Measurements from ENCODE around the gene STX8.

STX8 gene

GRCh38 chr17:9443811-9444210, 131.8 kb downstream of the STX8 start:
- no peak for DNase-seq (ENCODE audit: low read depth)

DNA sequence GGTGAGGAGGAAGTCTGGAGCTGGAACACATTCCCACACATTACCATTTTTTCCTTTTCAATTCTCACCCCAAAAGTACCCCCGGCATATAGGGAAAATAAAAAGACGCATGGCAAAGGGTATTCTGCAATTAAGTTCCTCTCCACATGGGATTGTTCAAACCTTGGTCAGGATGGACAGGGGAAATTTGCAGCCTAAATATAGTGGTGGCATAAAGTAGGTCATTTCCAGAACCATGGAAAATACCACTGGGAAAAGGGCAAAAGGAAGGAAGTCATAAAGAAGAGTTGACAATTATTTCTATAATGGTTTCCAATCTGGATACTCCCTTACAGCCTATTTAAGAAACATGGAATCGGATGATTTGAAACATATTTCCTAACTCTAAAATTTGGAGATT, 135.8 kb downstream of the STX8 start:
- DNase-seq (ENCODE audit: low read depth): no peak

DNA sequence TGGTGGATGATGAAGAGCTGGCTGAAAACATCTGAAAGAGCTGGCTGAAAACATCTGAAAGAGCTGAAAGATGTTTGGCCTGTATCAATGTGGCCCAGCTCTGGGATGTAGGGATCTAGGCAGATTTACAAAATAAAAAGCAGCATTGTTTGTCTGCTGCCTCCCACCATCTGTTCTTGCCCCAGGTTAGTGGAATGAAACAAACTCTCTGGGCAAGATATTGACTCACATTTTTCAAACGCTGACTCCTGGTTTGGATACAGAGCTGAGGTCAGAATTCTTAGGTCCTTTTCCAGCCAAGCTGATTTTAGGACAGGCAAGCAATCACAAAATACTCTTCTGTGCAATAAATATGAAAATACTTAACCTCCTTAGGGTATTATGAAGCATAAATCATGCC, 139.0 kb downstream of the STX8 start:
- no peak for DNase-seq (ENCODE audit: low read depth)

- DNase-seq (ENCODE audit: low read depth): no peak
These were observed 140.5 kb downstream of the STX8 start for GRCh38 chr17:9435165-9435564.

GRCh38 chr17:9434642-9435057, 141.0 kb downstream of the STX8 start:
- no peak for DNase-seq (ENCODE audit: low read depth)

DNA sequence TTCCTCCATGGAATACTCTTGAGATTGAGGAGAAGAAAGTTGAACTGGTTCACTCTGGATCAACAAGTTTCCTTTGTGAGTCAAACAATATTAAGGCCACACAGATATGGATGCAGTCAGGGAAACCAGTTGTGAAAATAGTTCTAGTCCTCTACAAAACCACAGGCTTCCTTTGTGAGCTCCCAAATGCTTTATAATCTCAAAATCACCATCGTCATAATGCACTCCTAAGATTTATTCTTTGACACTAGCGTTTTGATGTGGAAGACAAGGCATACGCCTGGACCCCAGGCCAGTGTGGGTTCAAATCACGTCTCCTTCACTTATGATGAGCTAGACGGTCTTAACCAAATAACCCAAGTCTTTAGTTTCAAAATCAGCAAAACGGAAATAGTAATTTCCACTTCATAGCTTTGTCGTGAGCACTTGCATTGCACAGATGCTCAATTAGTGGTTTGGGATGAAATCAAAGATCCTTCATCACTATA, 142.6 kb downstream of the STX8 start:
- no peak for DNase-seq (ENCODE audit: low read depth)

- no peak for DNase-seq (ENCODE audit: low read depth)
These were observed 143.3 kb downstream of the STX8 start for GRCh38 chr17:9432134-9432885.

GRCh38 chr17:9431620-9432019, 144.0 kb downstream of the STX8 start:
- DNase-seq (ENCODE audit: low read depth): no peak

DNA sequence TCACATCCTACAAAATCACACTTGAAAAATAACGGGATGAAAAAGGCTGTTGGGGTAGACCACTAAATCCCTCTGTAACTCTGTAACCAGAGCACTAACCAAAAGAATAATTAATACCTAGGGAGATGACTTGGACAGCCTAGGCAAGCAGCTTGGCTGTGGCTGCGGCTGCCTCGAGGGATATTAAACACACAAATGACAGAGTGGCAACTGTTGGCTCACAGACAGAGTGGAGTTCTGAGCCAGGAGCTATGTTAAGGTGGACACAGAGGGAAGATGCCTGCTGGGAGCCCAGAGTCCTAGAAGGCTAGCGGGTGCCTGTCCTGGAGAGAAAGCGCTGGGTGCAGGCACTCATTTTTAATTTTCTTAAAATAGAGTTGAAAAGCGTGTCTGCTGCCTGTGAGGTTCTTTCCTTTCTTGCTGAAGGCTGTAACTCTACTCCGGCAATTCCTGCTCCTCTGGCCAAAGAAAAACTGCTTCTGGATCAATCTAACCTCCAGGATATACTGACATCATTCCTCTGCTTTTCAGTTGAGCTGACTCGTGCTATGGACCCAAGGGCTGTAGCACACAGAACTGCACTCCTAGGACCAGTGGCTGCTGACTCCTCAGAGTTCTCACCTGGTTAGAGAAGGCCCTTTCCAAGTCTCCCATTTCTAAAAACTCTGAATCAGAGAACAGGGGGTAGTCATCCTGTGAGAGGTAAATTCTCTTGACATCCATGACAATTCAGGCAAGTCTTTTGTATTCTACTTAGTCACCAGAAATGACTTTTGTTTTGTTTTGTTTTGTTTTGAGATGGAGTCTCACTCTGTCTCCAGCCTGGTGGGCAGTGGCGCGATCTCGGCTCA, 147.9 kb downstream of the STX8 start:
- DNase-seq (ENCODE audit: low read depth): no peak

- no peak for DNase-seq (ENCODE audit: low read depth)
These were observed 151.5 kb downstream of the STX8 start for GRCh38 chr17:9424071-9424640.

DNA sequence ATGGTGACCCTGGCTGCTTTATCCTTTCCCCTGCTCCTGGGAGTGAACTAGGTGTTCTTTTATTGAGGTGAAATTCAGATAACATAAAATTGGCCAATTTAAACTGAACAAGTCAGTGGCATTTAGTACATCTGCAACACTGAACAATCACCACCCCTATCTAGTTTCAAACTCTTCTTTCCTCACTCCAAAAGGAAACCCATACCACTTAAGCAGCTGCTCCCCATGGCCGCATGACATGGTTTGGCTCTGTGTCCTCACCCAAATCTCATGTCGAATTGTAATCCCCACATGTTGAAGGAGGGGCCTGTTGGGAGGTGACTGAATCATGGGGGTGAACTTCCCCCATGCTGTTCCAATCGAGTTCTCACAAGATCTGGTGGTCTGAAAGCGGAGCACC, 154.1 kb downstream of the STX8 start:
- DNase-seq (ENCODE audit: low read depth): no peak

GRCh38 chr17:9419932-9420453, 155.6 kb downstream of the STX8 start:
- DNase-seq (ENCODE audit: low read depth): no peak

- no peak for DNase-seq (ENCODE audit: low read depth)
These were observed 161.1 kb downstream of the STX8 start for GRCh38 chr17:9414471-9414870.

GRCh38 chr17:9410737-9411136, 164.9 kb downstream of the STX8 start:
- no peak for DNase-seq (ENCODE audit: low read depth)

DNA sequence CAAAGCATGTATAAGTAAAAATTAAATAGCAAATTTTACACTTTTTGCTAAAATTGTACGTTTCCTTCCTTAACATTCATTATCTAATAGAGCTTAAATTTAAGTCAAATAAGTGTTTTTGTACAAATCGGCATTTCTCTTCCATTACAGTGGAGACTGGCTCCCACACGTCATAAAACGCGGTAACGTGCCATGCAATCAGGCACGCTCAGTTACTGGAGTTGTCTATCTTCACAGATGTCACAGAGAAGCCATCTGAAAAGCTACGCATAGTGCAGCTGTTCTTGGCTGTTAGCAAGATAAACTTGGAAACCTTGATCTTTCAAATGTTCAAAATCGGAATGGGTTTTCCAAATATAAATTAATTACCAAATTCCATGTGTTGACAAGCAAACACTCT, 165.3 kb downstream of the STX8 start:
- DNase-seq (ENCODE audit: low read depth): no peak

- DNase-seq (ENCODE audit: low read depth): no peak
These were observed 165.7 kb downstream of the STX8 start for GRCh38 chr17:9409878-9410277.

DNA sequence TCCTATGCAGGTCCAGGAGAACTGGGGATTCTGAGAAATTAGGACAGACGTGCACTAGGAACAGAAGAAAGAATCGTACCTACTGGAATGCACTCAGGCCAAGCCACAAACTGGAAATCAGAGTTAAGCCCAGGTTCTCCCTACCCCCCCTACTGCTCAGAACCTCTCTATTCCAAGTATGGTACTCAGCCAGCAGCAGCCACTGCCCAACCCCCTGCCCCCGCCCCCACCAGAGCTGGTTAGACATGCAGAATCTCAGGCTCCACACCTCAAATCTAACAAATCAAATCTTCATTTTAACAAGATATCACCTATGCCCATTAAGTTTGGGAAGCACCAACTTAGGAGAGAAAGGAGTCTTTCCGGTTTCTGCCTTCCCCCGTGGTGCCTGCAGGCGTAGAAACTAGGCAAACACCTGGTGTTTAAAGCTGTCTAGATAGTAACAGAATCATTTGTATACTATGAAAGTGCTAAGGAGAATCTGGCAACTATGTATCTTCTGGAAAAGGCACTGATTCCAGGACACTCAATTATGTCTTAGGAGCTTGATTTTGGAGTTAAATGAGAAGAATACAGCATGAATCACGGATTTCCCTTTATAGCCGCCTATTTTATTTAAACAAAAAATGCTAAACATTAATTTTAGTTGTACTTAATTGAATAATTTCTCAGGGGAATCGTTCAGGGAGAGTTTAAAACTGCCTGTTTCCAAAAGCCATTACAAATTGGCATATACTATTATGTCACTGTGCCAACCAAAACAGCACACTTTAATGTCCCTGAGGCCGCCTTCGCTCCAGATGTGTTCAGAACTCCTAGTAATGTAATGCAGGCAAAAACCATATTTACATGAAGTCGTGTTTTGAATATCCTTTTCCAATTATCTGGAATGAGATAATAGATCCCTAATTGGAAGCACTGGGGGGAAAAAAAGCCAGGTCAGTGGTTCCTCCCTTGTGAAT, 166.5 kb downstream of the STX8 start:
- DNase-seq (ENCODE audit: low read depth): no peak

GRCh38 chr17:9408381-9408780, 167.2 kb downstream of the STX8 start:
- DNase-seq (ENCODE audit: low read depth): no peak

GRCh38 chr17:9406046-9406606, 169.5 kb downstream of the STX8 start:
- DNase-seq (ENCODE audit: low read depth): no peak

DNA sequence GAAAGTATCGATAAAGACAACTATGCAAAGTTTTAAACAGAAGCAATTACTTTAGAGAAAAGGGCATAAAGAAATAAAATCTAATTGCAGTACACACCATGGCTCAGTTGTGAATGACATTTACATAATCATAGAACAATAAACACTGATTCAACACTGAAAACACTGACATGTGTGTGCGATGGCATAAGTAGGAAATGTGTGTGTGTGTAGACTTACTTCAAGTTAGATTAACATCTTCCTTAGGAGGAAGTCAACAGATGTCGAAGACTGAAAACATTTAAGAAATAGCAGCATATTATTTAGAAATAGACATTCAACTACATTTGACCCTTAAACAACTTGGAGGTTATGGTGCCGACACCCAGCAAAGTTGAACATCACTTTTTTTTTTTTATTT, 172.4 kb downstream of the STX8 start:
- no peak for DNase-seq (ENCODE audit: low read depth)

- no peak for DNase-seq (ENCODE audit: low read depth)
These were observed 172.9 kb downstream of the STX8 start for GRCh38 chr17:9402590-9403199.
